ENCODE results near the gene GRIA1.
"Not testable (repeated sequence)": the region's sequence is repeated elsewhere in the genome, so short reads cannot be mapped to it uniquely, and the experiment has no call there.

The GRIA1 gene

GRCh38 chr5:153670101-153670500 is 179.6 kb downstream of the GRIA1 start:
- no peak for DNase-seq

DNA sequence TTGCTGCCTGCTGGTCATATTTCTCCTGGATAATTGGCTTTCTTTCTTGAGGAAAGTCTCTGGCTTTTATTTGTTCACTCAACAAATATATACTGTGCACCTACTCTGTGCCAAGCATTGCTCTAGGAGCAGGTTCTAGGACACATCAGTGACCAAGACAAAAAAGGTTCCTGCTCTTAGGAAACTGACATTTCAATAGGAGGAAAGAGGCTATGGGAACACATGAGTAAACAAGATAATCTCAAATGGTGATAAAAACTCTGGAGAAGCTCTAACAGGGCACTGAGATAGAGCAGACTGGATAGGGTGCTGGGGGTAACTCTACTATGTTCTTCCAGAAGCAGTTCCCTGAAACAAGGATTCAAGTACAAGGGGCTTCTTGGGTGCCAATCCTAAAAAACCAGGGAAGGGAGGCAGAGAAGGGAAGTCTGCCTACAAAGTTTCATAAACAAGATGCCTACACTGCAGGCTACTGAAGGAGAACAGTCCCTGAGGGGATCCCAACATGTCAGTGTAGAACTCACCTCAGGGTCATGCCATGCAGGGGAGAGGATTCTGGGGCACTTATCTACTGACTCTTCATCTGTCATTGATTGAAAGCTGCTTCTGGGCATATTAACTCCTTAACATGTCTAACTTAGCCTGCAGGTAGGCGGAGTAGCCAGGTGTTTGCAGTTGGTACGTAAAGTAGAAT is 181.3 kb downstream of the GRIA1 start:
- DNase-seq, result no peak

GRCh38 chr5:153672347-153673090 is 182.0 kb downstream of the GRIA1 start:
- DNase-seq, result no peak

DNA sequence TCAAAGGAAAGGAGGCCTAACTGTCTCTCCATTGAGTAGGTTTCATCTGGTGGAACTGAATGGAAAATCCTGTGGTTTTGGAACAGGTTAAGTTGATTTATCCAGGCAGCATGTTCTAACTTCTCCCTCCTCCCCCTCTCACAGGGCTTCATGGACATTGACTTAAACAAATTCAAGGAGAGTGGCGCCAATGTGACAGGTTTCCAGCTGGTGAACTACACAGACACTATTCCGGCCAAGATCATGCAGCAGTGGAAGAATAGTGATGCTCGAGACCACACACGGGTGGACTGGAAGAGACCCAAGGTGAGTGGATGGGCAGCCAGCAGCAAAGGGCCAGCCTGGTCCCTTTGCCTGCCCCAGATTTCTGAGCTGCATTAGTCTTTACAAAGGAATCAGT is 183.9 kb downstream of the GRIA1 start:
- DNase-seq, result no peak

DNA sequence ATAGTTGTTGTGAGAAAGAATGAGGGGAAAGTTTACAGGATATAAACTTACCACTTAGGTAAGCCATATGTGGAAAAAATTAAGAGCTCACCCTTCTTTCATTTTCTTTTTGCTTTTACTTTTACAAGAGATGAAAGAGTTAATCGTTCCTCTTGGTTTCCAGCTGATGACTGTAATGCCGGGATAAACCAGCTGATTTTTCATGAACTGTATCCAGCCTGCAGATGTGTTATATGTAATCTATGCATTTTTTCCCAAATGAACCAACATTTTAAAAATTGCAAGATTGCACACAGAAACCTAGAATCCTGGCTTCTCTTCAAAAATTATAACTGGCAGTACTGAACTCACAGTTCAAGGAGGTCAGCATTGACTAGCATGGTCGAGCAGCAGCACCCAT is 185.9 kb downstream of the GRIA1 start:
- DNase-seq, result no peak

GRCh38 chr5:153676821-153677220 is 186.4 kb downstream of the GRIA1 start:
- DNase-seq, result no peak

DNA sequence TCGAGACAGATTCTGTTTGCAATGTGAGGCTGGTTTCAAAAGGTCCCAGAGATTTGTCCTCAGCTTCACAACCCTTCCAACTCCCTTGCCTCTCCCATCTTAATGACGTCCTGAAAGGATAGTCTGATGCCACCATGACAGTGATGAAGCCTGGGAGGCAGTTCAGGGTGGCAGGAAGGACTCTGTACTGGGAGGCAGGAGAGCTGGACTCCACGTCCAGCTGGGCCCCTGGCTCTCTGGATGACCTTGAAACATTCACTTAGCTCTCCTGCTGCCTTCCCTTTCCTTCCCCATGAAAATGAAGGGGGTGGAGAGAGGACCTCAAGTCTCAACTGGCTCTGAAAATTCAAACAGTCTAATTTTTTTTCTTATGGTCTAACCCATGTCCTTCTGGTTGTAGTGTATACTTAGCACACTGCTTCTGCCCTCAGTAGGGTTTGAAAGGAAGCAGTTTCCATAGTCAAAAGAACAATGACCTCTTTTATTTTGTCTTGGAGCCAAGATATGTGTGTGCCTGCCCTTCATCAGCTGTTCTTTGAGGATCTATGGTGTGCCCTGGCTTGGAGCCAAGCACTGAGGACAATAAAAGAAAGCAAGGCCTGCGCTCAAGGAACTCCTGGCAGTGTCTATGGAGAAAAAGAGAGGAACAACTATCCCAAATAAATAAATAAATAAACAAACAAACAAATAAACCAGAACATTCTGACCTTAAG is 188.3 kb downstream of the GRIA1 start:
- DNase-seq, result peak; percentile 78

GRCh38 chr5:153690236-153690635 is 199.8 kb downstream of the GRIA1 start:
- DNase-seq, result no peak

- DNase-seq, result no peak
These were observed 205.8 kb downstream of the GRIA1 start for GRCh38 chr5:153696256-153696655.

DNA sequence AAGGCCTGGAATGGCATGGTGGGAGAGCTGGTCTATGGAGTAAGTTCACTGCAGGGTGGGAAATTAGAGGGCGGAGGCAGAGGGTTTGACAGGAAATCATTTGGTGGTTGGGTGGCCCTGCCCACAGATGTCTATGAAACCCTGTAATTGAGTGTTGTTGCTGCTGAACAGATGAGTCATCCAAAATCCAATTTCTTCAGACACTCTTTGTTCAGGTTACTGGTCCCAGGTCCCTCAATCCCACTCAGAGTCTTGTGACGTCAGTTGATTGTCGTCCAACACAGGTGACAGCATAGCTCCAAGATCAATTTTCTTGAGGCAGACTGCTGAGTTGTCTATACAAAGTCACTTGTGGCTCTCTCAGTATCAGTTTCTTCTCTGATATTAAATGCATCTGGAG is 208.6 kb downstream of the GRIA1 start:
- DNase-seq, result no peak

DNA sequence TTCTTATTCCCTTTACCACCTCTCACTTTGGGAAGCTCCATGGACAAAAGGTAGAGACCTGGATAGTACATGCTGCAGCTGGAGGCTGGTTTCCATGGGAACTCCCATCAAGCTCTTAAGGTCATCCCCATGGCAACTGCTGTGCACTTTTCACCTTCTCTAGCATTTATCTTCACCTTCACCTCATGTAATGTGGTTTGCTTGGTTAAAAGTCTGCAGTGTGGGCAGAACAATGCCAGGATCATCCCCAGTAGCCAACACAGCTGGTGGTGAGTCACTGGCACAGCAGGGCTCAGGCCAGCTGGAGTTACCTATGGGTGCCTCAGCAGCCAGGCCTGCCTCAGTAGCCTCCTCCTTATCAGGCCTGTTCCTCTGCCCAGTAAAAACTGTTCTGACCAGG is 210.5 kb downstream of the GRIA1 start:
- DNase-seq, result no peak

GRCh38 chr5:153702265-153702664 is 211.8 kb downstream of the GRIA1 start:
- no peak for DNase-seq

GRCh38 chr5:153704110-153704509 is 213.6 kb downstream of the GRIA1 start:
- DNase-seq, result no peak

GRCh38 chr5:153707626-153708025 is 217.2 kb downstream of the GRIA1 start:
- DNase-seq, result no peak

- no peak for DNase-seq
These were observed 221.3 kb downstream of the GRIA1 start for GRCh38 chr5:153711755-153712154.

DNA sequence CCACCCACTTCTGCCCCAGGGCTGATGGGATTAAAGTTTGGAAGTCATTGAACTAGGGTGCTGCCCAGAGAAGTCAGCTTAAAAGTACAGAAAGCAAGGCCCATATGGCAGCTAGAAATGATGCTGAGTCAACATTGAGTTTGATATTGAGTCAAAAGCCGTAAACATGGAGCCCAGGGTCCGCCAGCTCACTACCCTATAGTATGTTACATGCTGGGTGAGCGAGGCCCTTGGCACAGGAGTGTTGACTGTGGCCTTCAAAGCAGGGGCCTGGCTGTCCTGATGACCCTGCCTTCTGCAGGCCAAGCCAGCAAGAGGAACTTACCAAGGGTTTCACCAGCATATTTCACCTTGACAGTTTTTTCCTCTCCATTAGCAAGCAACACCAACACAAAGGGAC is 222.5 kb downstream of the GRIA1 start:
- no peak for DNase-seq

DNA sequence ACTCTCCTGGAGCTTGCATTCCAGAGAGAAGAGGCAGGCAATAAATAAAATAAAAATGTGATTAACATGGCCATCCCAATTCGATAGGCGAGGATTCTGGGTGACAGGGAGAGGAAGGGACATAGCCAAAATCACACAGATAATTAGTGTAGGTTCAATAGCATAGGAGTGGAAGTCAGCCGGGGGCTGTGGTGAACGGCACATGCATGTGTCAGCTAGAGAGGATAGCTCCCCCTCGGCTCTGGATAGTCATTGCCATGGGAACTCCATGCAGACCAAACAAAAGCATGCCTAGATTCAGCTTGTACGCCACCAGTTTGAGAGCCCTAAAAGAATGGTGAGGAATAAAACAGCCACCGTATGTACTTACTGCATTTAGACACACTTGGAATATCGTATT is 223.5 kb downstream of the GRIA1 start:
- no peak for DNase-seq

- no peak for DNase-seq
These were observed 224.3 kb downstream of the GRIA1 start for GRCh38 chr5:153714798-153715197.

- DNase-seq, result no peak
These were observed 226.8 kb downstream of the GRIA1 start for GRCh38 chr5:153717287-153717686.

- no peak for DNase-seq
These were observed 228.2 kb downstream of the GRIA1 start for GRCh38 chr5:153718713-153719112.

DNA sequence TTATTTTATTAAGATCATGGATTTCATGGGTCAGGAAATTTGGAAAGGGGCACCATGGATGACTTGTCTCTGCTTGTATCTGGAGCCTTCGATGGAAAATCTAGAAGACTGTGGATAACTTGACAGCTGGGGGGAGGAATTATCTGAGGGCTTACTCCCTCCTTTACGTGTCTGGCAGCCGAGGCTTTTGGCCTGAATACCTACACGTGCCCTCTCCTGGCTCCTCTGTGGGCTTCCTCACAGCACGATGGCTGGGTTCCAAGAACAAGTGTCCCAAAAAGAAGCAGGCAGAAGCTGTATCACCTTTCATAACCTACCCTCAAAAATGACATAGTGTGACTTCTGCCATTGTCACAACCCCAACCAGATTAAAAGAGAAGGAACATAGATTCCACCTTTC is 228.9 kb downstream of the GRIA1 start:
- DNase-seq, result no peak

DNA sequence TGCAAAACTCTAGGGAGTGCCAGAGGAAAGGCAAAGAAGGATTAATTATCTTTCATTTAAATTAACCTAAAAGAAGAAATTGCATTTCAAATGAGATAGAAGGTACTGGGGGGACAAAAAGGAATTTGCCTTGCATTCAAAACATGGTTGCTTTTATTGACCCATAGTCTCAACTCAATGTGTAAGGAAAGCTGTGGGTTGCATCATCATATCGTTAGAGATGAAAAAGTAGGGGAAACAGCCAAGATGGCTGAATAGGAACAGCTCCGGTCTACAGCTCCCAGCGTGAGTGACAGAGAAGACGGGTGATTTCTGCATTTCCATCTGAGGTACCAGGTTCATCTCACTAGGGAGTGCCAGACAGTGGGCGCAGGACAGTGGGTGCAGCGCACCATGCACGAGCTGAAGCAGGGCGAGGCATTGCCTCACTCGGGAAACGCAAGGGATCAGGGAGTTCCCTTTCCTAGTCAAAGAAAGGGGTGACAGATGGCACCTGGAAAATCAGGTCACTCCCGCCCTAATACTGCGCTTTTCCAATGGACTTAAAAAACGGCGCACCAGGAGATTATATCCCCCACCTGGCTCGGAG is 232.6 kb downstream of the GRIA1 start:
- DNase-seq, result not testable (repeated sequence)

GRCh38 chr5:153742060-153742459 is 251.6 kb downstream of the GRIA1 start:
- DNase-seq, result no peak

- no peak for DNase-seq
These were observed 254.3 kb downstream of the GRIA1 start for GRCh38 chr5:153744751-153745150.

All from NCI-H2029 treated with DMSO at 0.1 percent for 48 hours (cell line).